HG02884 (cell line): ENCODE results near the gene AXIN2.

Source experiments
- ATAC-seq: cut with Tn5 transposase; IDR thresholded peaks from one replicate; pipeline ENCODE4 v1.9.1; 2021; ENCODE audit warnings: mild to moderate bottlenecking, moderate library complexity; ENCODE audit not compliant: unreplicated experiment

Gene AXIN2, protein sequence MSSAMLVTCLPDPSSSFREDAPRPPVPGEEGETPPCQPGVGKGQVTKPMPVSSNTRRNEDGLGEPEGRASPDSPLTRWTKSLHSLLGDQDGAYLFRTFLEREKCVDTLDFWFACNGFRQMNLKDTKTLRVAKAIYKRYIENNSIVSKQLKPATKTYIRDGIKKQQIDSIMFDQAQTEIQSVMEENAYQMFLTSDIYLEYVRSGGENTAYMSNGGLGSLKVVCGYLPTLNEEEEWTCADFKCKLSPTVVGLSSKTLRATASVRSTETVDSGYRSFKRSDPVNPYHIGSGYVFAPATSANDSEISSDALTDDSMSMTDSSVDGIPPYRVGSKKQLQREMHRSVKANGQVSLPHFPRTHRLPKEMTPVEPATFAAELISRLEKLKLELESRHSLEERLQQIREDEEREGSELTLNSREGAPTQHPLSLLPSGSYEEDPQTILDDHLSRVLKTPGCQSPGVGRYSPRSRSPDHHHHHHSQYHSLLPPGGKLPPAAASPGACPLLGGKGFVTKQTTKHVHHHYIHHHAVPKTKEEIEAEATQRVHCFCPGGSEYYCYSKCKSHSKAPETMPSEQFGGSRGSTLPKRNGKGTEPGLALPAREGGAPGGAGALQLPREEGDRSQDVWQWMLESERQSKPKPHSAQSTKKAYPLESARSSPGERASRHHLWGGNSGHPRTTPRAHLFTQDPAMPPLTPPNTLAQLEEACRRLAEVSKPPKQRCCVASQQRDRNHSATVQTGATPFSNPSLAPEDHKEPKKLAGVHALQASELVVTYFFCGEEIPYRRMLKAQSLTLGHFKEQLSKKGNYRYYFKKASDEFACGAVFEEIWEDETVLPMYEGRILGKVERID

DNA sequence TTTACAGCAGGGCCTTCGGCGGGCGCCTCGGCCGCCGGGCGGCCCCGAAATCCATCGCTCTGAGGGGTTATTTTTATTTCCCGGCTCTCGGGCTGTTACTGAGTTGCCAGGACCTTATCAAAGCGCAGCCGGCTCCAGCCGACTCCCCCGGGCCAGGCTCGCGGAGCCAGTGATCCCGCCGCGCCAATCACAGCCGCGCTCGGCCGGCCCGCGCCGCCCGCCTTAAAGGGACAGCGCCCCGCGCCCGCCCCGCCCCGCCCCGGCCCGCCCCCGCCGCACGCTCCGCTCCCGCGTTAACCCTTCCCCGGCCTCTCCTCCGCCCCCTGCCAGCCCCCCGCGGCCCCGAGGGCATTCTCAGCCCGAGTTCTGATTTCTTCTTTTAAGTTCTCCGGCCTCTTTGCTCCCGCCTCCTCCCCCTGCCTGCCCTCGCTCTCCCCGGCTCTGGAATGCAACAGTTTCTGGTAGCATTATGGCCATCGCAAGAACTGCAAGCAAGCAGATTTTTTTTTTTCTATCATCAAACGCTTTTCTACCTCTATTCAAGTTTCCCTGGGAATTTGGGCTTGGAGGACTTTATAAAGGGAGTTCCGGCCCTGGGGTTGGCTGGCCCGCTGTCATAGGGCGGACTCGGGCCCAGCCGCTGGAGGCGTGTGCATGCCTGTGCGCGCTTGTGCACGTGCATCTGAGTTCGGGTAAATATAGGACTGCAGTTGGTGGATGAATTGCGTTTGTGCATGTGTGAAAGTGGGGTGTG is at the start of gene AXIN2:
Gene AXIN2, minus strand, starts transcription at position 197 of the 754 bp plus-strand sequence. CDS start 3,028 bp downstream, outside the sequence.
- ATAC-seq = peak; percentile 71

DNA sequence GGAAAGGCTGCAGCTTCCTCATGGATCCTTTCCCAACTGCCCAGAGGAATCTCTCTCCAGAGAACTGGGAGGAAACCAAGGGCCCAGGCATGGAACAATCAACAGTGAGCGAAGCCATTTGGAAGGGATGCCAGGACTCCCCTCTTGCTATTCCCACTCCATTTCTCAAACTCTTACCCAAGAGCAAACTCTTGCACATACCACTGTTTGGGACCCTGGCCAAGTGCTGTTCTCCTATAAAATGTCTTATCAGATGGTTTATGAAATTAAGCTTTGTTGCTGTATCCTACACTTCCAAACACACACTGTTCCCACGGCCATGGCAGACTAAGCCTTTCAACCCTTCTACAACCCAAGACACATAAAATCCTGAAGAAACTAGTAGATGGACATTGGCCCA is 48.3 kb upstream of the AXIN2 start:
- ATAC-seq = no peak

DNA sequence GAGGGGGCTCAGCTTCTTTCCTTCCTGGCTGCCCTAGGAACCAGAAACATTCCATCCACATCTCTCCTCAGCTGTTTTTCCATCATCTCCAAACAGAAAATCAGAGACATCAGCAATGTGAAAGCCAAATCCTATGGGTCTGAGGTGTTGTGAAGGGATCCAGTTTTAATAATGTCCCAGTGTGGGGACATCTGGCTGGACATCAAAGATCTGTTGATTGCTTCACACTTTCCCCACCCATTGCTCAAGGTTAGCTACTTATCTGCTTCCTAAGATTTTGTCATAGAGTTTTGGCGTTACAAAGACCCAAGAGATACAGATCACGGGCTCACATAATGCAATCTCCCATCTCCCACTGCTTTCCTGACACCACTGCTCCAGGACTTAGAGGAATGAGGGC is 47.8 kb upstream of the AXIN2 start:
- no peak for ATAC-seq

DNA sequence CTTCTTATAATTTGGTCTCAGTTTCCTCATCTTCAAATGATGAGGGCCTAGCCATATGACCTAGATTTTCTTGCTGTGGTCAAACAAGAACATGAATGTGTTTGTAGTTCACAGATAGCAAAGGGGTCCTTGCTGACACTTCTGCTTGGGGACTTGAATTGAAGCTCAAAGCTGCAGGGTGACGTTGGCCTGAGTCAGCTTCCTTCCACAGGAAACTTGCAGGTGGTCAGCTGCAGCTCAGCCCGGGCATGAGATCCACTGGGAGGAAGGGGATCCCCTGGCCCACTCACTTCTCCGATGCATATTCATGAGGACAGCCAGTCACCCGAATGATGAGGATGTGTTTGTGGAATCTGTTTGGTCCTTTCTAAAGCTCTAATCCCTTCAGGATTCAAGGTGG is 42.6 kb upstream of the AXIN2 start:
- no peak for ATAC-seq

DNA sequence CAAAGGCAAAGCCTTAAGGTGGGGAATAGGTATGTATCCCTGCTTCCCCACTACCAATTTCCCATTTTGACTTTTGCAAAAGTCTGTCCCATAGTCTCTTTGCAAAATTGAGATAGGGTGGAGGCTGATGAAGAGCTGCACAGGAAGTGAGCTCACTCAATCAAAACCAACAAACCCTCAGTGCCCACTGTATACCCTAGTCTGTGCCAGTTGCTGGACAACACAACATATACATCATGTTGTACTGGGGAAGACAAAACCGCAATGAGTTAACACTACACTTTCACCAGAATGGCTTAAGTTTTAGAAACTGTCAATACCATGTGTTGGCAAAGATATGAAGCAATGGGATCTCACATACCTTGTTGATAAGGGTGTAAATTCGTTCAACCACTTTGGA is 40.4 kb upstream of the AXIN2 start:
- no peak for ATAC-seq

DNA sequence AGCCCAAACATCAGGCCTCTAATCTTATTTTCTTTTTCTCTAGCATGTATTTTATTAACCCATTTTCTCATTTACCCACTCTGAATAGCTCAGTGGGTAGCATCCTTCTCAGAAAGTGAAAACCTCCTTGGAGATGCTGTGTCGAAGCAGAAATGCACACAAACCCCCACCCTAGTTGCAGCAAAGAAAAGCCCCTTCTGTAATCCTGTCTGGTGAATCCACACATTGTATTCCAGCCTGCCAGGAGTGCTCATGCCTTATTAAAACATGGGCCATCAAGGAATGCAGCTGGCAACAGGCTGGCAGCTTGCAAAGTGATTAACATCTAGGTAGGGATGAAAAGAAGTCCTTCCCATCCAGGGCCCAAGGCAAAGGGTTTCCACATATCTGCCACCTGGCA is 39.7 kb upstream of the AXIN2 start:
- no peak for ATAC-seq

DNA sequence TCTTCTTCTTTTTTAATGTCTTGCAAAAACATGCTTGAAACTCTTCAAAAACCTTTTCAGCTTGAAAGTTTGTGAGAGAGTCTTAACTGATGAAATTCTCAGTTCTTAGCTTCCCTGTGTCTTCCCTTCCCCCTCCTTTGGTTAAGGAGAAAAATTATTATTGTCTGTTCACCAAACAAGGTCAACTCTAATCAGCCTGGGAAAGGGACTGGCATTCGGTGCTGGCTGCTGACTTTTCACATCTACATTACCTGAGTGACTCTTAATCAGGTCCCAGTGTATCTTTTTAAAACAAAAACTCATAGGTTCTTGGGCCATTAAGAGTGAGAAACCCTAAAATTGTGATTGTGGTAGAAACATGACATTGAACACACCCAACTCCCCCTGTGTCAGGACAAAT is 39.1 kb upstream of the AXIN2 start:
- no peak for ATAC-seq

DNA sequence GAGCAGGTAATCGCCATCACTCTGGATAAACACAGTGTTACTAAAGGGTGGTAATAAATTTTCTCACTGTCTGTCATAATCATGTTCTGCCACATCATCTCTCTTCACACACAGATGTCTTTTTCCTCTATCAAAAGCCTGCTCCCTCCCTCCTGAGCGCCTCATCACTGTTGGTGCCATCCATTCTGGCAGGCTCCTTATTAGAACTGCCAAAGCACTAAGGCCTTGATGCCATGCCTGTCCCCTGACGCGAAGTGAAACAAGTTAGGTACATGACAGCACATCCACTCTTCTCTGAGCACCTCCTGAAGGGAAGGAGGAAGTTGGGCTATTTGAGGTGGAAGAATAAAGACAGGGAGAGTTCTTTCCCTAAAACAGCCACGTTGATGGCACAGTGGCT is 38.2 kb upstream of the AXIN2 start:
- ATAC-seq = no peak

DNA sequence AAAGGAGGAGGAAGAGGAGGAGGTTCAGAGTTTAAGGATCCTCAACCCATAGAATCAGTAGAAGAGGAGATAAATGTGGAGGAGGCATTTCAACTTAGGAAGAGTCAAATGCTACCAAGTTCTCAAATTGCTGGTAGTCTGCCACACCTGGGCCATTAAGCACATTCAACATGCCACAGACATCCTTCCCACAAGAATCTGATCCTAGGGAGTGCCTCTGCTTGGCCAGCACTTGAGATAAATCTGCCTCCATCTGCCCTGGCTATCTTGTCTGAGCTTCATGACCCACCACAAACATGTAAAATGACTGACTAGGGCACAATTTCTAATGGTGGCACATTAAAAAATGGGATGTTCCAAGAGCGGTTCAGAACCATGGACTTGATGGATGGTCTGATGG is 37.3 kb upstream of the AXIN2 start:
- no peak for ATAC-seq

DNA sequence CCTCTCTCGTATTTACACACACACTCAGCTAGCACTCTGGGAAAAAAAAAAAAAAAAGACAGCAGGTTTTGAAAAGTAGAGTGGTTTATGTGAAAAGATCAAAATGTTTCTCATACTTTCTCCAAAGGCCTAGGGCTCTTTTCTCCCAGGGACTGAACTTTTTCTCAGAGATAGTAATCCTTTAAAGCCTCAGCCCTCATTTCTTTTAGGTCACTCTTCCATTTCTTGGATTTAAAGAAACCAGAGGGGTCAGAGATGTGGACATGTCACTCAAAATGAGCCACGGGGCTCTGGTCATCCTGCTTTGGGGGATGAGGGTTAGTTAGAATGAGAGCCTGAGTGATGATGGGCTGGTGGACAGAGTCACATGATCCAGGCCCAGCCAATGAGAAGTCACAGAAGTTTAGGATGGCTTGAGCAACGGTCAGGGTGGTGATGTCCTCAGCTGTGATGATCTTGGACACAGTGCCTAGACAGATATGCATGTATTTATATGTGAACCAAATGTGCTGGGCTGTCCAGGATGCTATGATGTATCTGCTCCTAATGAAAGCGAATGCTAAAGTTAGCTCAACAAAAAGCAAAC is 33.7 kb upstream of the AXIN2 start:
- ATAC-seq = no peak

DNA sequence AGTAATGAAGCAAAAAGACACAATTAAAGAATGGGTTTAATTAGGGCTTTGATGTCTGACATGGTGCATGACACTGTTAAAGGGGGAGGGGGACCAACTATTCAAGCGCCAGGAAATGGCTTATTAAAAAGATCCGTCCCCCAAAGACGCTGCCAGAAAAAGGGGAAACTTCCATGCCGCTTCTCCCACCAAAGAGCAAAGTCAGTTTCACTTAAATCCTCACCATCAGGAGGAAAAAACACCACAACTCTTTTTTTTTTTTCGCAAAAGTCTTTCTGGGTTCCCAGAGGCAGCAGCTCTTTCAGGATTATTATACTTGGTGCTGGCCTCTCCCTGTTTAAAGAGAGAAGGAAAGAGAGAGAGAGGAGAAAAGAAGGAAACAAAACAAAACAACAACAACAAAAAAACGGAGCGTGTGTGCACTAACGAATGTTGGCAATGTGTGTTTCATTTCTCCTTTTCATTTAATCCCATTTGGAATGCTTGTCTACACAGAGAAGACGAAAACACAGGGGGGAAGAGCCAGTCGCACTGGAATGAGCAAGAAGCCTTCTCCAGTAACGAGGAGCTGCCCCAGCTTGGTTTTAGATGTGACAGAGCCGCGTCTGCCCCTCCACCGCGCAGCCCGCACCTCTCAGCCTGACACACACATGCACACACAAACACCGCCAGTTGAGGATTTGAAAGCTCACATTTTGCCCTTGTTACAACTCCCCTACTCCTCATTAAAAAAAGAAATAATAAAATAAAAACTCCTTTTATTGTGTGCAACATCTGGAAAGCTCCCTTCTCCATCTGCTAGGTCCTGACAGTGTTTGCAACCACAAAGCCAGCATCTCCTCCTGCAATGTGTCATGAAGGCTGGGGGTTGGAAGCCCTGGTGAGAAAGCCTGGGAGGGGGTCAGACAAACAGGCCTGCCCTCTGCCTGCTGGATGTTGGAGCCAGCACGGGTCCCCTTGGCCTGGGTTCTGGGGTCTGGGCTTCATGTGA is 32.7 kb upstream of the AXIN2 start:
- no peak for ATAC-seq

DNA sequence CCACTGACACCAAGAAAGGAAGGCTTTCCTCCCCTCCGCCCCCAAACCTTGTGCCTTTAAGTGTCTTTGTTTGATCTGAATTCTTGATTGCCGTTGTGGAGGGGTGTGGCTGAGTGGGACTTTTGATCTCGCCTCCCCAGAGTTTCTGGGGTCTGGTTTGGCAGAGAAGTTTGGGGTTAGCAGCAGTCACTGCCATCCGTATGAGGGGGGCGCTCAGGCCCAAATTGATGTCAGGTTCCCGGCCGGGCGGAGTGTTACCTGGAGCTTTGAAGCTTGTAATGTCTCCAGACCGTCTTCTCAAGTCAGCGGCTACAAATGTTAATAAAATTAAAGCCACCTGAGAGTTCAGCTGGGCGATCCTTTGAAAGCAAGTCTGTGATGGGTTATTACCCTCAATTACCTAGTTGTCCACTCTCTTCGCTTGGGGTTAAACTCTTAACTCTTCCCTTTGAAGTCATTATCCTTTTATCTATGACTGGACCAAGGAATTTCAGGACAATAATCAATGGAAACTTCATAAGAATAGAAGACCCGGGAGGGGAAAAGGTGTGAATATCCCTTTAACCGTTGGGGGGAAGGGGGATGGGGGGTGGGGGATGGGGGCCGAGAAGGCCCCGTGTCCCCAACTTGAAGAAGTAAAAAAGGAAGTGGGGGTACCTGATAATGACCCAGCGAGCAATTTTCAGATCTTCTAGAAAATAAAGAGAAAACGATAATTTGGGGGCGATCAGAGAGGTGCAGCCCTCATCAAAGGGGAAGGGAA is 31.8 kb upstream of the AXIN2 start:
- ATAC-seq = no peak

DNA sequence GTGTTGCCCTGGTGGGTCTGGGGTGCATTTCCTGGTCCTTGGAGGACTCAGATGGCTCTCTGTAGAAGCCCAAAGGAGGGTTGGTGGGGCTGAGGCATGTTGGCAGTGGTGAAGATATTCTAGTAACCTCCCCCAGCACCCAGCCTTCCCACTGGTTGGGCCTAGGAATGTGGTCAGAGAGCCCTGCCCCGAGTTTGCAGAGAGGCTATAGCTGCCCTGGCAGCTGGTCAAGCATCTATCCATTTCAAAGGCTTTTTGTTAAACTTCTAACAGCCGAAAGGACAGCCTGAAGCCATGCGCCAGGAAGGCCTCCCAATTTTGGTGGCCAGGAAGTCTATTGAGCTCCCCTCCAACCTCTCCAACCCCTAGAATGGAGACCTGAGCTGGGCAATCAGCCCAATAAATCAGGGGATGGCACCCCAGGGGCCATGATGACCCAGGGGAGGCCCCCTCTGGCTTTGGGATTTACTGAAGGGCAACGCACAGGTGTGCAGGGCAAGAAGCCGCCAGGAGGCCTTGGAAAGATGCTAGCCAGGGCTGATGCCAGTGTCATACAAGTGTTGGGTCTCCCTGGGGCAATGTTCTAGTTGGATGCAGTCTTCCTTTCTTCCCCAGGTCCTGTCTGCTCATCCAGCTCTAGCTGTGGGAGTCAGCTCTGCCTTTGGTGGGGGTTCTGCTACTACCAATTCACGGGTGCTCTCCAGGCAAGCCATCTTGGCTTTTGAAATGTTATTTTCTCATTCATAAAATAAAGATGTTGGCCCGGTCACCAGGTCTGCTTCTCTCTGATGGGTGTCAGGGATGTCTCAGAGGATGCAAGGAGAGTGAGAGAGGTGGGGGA is 30.9 kb upstream of the AXIN2 start:
- no peak for ATAC-seq

DNA sequence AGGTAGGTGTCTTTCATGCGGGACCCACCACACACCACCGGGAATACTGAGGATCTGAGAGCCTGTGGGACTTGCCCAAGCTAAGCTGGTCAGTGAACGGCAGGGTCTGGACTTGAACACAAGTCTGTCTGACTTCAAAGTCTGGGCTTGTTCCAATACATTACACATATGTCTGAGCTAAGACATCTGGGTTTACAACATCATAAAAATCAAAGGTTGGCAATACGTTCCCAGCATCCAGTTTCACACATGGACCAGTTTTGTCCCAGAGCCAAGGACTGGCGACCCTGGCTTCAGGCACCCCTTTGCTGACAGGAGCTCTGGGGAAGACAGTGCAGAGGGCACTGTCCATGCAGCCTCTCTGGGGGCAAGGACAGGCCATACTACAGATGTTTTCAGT is 27.9 kb upstream of the AXIN2 start:
- no peak for ATAC-seq

DNA sequence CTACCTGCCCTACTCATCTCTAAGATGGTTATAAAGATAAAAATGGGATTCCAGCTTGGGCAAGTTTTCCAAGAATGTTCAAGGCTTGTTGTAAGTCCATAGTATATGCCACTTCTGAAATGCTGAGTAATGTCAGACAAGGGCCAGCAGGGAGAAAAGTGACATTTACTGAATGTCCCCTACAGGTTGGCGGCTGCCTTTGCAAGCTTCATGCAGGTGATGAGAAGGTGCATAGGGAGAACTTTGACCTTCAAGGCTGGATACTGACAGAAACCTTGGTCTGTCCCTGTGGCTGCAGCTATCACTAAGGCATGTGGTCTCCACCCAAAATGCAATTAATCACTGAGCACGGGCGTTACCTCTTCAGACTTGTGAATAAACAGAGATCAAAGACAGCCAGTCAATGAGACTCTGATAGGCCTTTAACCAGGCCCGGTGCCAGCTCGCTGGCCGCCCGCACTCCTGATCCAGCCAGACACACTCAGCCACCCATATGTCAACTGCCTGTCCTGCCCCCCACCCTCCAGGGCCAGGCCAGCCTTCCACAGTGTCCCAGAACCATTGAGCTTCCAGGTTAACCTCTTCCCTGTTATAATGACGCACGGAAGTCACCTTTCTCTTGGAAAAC is 26.8 kb upstream of the AXIN2 start:
- no peak for ATAC-seq

DNA sequence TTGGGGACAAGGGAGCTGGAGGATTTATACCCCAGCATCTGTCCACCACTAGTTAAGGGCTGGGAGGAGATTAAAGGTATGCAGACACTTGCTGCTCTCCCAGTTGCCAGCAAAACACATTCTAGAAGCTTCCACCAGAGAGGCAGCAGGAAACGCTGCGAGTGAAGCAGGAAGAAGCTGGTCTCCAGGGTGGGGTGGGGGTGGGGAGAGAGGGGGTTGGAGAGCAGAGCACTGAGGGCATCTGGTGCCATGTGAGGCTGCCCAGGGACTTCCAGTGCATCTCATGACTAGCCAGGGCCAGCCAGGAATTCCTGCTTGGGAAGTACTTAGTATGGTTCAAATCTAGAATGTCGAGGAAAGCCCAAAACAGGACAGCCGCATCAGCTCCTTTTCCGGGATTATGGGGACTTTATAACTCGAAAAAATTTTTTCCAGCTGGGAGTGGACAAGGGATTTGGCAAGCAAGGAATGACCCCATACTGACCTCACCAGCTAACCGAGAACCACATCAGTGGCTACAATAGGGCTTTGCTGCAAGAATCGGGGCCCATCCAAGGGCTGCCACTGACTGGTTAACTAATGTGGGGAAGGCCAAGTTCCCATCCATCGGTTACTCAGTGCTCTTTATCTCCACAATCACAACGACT is 26.2 kb upstream of the AXIN2 start:
- ATAC-seq = no peak

DNA sequence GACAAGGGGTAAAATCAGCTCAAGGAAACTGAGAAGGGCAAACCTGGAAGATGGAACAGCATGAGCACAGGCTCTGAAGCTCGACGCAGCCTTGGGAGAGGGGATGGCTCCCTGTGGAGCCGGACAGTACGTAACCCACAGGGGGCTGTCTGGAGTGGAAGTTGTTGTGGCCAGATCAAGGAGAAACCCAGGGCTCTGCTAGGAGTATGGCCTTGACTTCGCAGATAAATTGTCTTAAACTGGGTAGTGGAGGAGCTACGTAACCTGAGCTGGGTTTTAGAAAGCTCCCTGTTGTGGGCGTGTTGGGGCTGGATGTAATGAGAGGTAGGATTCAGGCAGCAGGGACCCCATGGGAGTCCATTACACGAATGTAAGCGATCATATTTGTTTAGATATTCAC is 25.5 kb upstream of the AXIN2 start:
- ATAC-seq = no peak
